Heart left ventricle (tissue), 16 donors: ENCODE data around the gene ARHGAP19. TPM values are rescaled to one million over a fixed set of nuclear protein-coding genes. Genes with fewer than 3 reads are reported as not detected.

Source experiments
- ATAC-seq, 4 donors: fragments of 200-7000 bp; cut with Tn5 transposase; one replicate each; pipeline ENCODE4 v1.9.1; 2020 to 2022; ENCODE audit warnings: moderate library complexity in 4 of 4, mild to moderate bottlenecking in 3 of 4, moderate number of reproducible peaks in 1 of 4
- DNase-seq, 5 donors: peaks; one replicate each; pipeline ENCODE4 v3.0.0-alpha.2; 2020
- H3K27ac ChIP-seq, 12 donors: fragments of 200-600 bp; sonication (generic) in 4 of 12; one replicate each; pipeline versions ENCODE4 v1.5.0 to v1.8.0; 2016 to 2022; ENCODE audit warnings: mild to moderate bottlenecking in 2 of 12
- H3K27me3 ChIP-seq, 9 donors: fragments of 200-600 bp; sonication (generic) in 2 of 9; one replicate each; pipeline versions ENCODE4 v1.5.1 to v1.8.0; 2016 to 2022; ENCODE audit warnings: mild to moderate bottlenecking in 3 of 9
- H3K36me3 ChIP-seq, 9 donors: fragments of 200-600 bp; sonication (generic) in 2 of 9; one replicate each; pipeline versions ENCODE4 v1.5.0 to v1.8.0; 2018 to 2022; ENCODE audit warnings: mild to moderate bottlenecking in 2 of 9
- H3K4me1 ChIP-seq, 12 donors: fragments of 200-600 bp; sonication (generic) in 4 of 12; one replicate each; pipeline versions ENCODE4 v1.5.0 to v1.8.0; 2016 to 2022; ENCODE audit warnings: mild to moderate bottlenecking in 3 of 12
- H3K4me3 ChIP-seq, 12 donors: fragments of 200-600 bp; sonication (generic) in 4 of 12; one replicate each; pipeline versions ENCODE4 v1.5.0 to v1.8.0; 2017 to 2022; ENCODE audit warnings: mild to moderate bottlenecking in 9 of 12, moderate library complexity in 4 of 12
- H3K9me3 ChIP-seq, 12 donors: fragments of 200-600 bp; sonication (generic) in 4 of 12; one replicate each; pipeline versions ENCODE4 v1.5.0 to v1.8.0; 2016 to 2022; ENCODE audit warnings: mild to moderate bottlenecking in 1 of 12
- CTCF ChIP-seq, 12 donors: fragments of 200-600 bp; sonication (generic) in 4 of 12; IDR thresholded peaks; one replicate each; pipeline versions ENCODE4 v1.5.0 to v1.8.0; 2018 to 2022; ENCODE audit warnings: antibody characterized with exemption in 12 of 12, mild to moderate bottlenecking in 5 of 12
- POLR2A ChIP-seq, 2 donors: fragments of 450-650 bp; IDR thresholded peaks; one replicate each; pipeline ENCODE4 v1.6.1; 2017; ENCODE audit warnings: antibody characterized with exemption in 2 of 2, mild to moderate bottlenecking in 2 of 2, moderate library complexity in 2 of 2
- WGBS, 4 donors: extraction: QIAGEN DNeasy Blood & Tissue Kit in 2 of 4; methylation state at CpG; one replicate each; pipeline versions ENCODE4 v1.1.5 to v1.1.7; 2013 to 2018; 5-methylcytosine and 5-hydroxymethylcytosine counted together
- intact Hi-C, 10 donors: fragments of 100-400 bp; cut with DNase I; formaldehyde crosslinking; loops; one replicate each; pipeline versions ENCODE4 v1.11.1 to v1.14.2; 2022
- polyA plus RNA-seq, 2 donors: library from polyadenylated mRNA; stranded (reverse); fragments of 200-250 nt; gene quantifications; one replicate each; pipeline ENCODE4 v1.2.3, GENCODE V29; 2013
- total RNA-seq, 9 donors: library from RNA; depleted of rRNA in 2 of 9; stranded (reverse); fragments of >200 nt in 2 of 9; fragmentation: NEBNext Ultra II Directional in 3 of 9; extraction: Animal tissue kit (Norgen Biotek cat#: 25700) in 3 of 9; gene quantifications; one replicate each; pipeline versions ENCODE4 v1.1.0 to v1.2.4, GENCODE V29; 2016 to 2023
- donor health status: ischemic (EF 13 %, LVEDD 7.1; RV severe dilation, severe dysfunction).
- donor health status: healthy with polysubstance abuse.
- donor health status: DM: no; HTN: yes; CAD: no.
- donor health status: DM: no; HTN: no; CAD: no.
- donor health status: ischemic (EF 25% LVEDD 6.9; RV normal size, moderate dysfunction).
- donor health status: ischemic (EF 25% LVEDD 5.7; RV mildly dilated, moderate dysfunction).
- donor health status: healthy.
- donor health status: DM: yes; HTN: yes; CAD: no.
- donor health status: ischemic (EF 35%, LVEDD 5.7; RV mildly dilated, moderate dysfunction).
- donor health status: nonischemic (EF 11% LVEDD 7.7; RV severe dilation, severe dysfunction).
- donor health status: DM: yes; HTN: yes; CAD: no.
- donor health status: PGD.
- donor health status: ischemic (EF 29% LVEDD 5.4; RV normal size, mild dysfunction).
- donor health status: nonischemic (EF 23%, LVEDD 6.1; RV moderate dilation, normal function).

ARHGAP19 gene
- total and polyA plus RNA-seq, 11 donors, result 1.1 to 7.4 (median 4.0) TPM

DNA sequence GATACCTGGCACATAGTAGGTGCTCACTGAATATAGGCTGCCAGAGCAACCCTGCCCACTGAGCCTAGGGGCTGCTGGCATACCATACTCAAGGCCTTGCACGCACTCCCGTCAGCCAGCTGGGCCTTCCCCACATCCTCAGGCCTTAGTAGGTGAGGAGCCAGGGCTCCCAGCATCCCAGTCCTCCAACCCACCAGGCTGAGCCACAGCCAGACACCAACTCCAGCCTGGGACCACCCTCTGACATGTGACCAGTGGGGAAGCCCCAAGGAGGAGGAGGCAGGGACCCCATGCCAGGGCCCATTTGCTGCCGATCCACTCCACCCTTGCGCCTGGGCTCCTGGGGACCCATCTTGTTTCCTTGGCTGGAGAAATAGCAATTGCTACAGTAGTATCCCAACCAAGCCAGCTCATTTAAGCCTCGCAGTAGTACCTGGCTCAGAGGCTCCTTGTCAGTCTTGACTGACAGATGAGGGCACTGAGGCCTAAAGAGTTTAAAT is 118.1 kb downstream of the ARHGAP19 start:
- H3K4me1 ChIP-seq, result peaks cover 0 to under 1% (median 0%) of the 10 kb centered on the region in 12 donors
- intact Hi-C loops, result no loop called here
- no peak for ATAC-seq
- no peaks in the 10 kb centered on the region for H3K9me3 ChIP-seq
- no peak overlapping the region for H3K27ac ChIP-seq
- no peak overlapping the region for H3K4me3 ChIP-seq
- WGBS, 4 donors, result 93 to 99% (median 95%) methylated on average over 5 of the region's 5 CpGs
- H3K36me3 ChIP-seq, result no peaks in the 10 kb centered on the region
- TF ChIP-seq CTCF (IDR thresholded peaks at IDR 0.05) (no peak), POLR2A (IDR thresholded peaks at IDR 0.05) (no peak)
- H3K27me3 ChIP-seq, result peaks cover 0 to 36% (median 7%) of the 10 kb centered on the region in 9 donors
- DNase-seq, result no peak

DNA sequence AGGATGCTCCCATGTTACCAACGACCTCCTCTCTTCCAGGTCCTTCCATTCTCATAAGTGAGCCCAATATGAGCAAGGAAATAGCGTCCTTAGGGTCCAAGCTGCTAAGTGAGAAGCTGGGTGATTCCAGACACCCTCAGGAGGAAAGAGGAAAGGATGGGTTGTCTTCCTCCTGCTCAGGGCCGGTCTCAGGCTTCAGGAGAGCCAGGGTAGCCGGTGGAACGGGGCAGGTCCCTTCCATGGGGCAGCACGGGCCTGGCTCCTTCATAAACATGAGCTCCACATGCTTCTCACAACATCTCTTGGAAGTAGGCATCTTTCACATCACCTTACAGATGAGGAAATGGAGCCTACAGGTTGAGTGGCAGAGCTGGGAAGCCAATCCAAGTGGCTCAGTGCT is 119.4 kb downstream of the ARHGAP19 start:
- intact Hi-C loops, result no loop called here
- Histone ChIP-seq H3K36me3 (no peaks in the 10 kb centered on the region), H3K27me3 (peaks cover 0 to 24% (median 6%) of the 10 kb centered on the region in 9 donors), H3K4me3 (no peak overlapping the region), H3K27ac (no peak overlapping the region), H3K9me3 (no peaks in the 10 kb centered on the region), H3K4me1 (no peaks in the 10 kb centered on the region)
- ATAC-seq (no peak), DNase-seq (no peak)
- TF ChIP-seq POLR2A (IDR thresholded peaks at IDR 0.05) (no peak), CTCF (IDR thresholded peaks at IDR 0.05) (no peak)
- 84 to 92% (median 90%) methylated on average over 6 of the region's 6 CpGs for WGBS, 4 donors

Other genes starting within 250 kb of the ARHGAP19 start
- under 1 TPM; 0.05 to 0.61 (median 0.13) TPM for gene SLIT1, start 106.7 kb downstream of the ARHGAP19 start, total RNA-seq
- gene SLIT1, start 106.7 kb downstream of the ARHGAP19 start, polyA plus RNA-seq, result under 1 TPM; 0.04 to 0.08 TPM
- gene FRAT1, start 26.6 kb upstream of the ARHGAP19 start, total RNA-seq, result 1 to 10 TPM; 2.0 to 5.2 (median 4.4) TPM
- gene FRAT1, start 26.6 kb upstream of the ARHGAP19 start, polyA plus RNA-seq, result 1 to 10 TPM; 1.1 to 2.0 TPM
- 10 to 100 TPM in 1 of 9 donors, 1 to 10 TPM in 8; 4.4 to 12.4 (median 7.5) TPM for gene FRAT2, start 42.1 kb upstream of the ARHGAP19 start, total RNA-seq
- gene FRAT2, start 42.1 kb upstream of the ARHGAP19 start, polyA plus RNA-seq, result 1 to 10 TPM; 3.4 to 4.6 TPM
- 10 to 100 TPM in 8 of 9 donors, 1 to 10 TPM in 1; 6.0 to 34.1 (median 18.3) TPM for gene RRP12, start 108.7 kb upstream of the ARHGAP19 start, total RNA-seq
- gene RRP12, start 108.7 kb upstream of the ARHGAP19 start, polyA plus RNA-seq, result 10 to 100 TPM; 32.7 to 61.2 TPM
- 100 to 1,000 TPM; 204 to 343 (median 250) TPM for gene PGAM1, start 133.6 kb upstream of the ARHGAP19 start, total RNA-seq
- 100 to 1,000 TPM in 1 of 2 donors, 10 to 100 TPM in 1; 41.6 to 436 TPM for gene PGAM1, start 133.6 kb upstream of the ARHGAP19 start, polyA plus RNA-seq
- gene EXOSC1, start 153.4 kb upstream of the ARHGAP19 start, total RNA-seq, result 10 to 100 TPM; 14.8 to 24.6 (median 16.9) TPM
- 10 to 100 TPM; 26.0 to 34.5 TPM for gene EXOSC1, start 153.4 kb upstream of the ARHGAP19 start, polyA plus RNA-seq
- gene ZDHHC16, start 153.5 kb upstream of the ARHGAP19 start, total RNA-seq, result 10 to 100 TPM; 16.2 to 36.8 (median 25.2) TPM
- gene ZDHHC16, start 153.5 kb upstream of the ARHGAP19 start, polyA plus RNA-seq, result 10 to 100 TPM; 21.3 to 59.5 TPM
- 10 to 100 TPM; 30.2 to 63.5 (median 48.1) TPM for gene MMS19, start 205.8 kb upstream of the ARHGAP19 start, total RNA-seq
- gene MMS19, start 205.8 kb upstream of the ARHGAP19 start, polyA plus RNA-seq, result 10 to 100 TPM; 43.9 to 52.0 TPM
- gene UBTD1, start 206.3 kb upstream of the ARHGAP19 start, total RNA-seq, result 10 to 100 TPM; 18.2 to 42.9 (median 27.7) TPM
- gene UBTD1, start 206.3 kb upstream of the ARHGAP19 start, polyA plus RNA-seq, result 10 to 100 TPM; 49.0 to 49.7 TPM